ENCODE measurements around the gene LPAR6.
A peak's percentile ranks its signal among the peaks of the same experiment; 100 is the strongest.
"Not testable (repeated sequence)": the region's sequence is repeated elsewhere in the genome, so short reads cannot be mapped to it uniquely, and the experiment has no call there.

Gene LPAR6, protein sequence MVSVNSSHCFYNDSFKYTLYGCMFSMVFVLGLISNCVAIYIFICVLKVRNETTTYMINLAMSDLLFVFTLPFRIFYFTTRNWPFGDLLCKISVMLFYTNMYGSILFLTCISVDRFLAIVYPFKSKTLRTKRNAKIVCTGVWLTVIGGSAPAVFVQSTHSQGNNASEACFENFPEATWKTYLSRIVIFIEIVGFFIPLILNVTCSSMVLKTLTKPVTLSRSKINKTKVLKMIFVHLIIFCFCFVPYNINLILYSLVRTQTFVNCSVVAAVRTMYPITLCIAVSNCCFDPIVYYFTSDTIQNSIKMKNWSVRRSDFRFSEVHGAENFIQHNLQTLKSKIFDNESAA

DNA sequence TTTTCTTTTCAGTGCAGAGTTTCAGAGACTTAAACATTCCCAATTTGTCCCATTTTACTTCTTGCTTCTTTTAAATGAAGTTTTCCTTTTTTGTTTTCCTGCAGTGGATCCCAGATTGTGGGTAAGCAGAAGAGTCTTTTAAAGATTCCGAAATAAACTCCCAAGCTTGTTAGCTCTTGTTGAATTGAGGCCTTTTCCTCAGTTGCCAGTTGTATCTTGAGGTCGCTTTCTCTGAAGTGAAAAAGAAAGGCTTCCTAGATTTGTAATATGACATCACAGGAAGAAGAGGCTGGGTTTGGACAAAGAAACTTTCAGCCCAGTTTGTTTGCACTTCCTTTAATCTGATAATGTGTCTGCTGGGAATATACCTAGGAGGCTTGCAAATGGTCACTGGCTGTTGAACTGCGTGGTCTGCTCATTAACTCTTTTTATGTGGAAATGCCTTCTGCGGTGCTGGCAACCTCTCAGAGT lies at the start of gene LPAR6:
LPAR6 (minus strand) TSS at position 233 of the 471 bp plus-strand sequence. CDS start 690 bp downstream, outside the sequence.
- no peak for DNase-seq

DNA sequence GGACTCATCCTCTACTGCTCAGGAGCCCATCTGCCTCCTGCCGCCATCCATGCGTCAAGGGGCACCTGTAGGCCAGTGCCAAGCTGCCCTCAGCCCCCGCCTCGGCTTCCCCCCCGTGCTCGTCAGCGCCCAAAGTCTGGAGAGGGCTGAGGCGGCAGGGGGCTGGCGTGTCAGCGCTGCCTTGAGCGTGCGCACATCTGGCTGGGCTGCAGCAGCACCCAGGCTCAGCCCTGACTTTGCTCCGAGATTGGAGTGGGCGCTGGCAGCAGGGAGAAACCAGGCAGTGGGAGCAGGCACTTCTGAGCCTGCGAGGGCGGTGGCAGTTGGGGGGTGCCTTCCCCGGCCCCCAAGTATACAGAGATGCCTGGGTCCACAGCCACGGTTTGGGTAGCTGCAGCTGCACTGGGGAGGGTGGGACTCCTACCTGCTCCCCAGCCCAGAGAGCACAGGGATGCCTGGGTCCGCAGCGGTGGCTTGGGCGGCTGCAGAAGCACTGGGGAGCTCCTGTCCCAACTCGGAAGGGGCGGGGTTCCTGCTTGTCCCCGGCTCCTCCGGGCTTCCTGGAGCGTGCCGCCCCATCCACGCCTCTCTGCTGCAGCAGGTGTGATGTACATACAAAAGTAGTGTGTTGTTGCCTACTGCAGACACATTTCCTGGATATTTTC lies 44.8 kb upstream of the LPAR6 start:
- no peak for DNase-seq

DNA sequence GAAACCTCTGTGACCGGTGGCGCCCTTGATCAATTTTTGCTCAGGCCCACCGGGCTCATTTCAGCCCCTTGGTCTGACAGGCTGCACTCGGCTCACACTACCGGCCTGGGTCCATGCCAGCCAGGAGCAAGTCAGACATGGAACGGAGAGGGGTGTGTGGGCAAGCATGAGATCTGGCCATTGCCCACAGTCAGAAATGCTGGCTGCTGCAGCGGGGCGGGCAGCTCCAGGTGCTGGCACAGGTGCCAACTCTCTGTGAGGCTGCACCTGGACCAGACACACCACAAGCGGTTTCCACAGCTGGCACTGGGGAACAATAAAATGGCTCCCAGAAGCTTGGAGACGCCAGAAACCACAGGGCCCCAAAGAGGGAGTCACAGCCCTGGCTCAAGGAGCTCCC lies 43.6 kb upstream of the LPAR6 start:
- DNase-seq, result no peak

DNA sequence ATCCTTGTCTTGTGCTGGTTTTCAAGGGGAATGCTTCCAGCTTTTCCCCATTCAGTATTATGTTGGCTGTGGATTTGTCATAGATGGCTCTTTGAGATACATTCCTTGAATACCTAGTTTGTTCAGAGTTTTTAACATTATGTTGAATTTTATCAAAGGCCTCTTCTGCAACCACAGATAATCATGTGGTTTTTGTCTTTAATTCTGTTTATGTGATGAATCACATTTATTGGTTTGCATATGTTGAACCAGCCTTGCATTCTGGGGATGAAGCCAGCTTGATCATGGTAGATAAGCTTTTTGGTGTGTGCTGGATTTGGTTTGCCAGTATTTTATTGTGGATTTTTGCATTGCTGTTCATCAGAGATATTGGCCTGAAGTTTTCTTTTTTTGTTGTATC lies 38.3 kb upstream of the LPAR6 start:
- not testable (repeated sequence) for DNase-seq

DNA sequence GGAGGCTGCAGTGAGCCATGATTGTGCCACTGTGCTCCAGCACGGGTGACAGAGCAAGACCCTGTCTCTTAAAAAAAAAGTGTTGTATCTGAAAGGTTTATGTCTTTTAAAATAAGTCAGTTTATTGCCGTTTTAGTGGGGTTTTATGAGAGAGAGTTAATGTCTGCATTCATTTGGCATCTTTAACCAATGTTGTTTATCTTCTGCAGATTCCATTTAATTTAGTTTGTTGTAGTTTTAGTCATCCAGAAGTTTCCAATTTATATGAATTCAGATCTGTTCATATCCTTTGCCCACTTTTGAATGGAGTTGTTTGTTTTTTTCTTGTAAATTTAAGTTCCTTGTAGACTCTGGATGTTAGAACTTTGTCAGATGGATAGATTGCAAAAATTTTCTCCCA lies 36.7 kb upstream of the LPAR6 start:
- no peak for DNase-seq

DNA sequence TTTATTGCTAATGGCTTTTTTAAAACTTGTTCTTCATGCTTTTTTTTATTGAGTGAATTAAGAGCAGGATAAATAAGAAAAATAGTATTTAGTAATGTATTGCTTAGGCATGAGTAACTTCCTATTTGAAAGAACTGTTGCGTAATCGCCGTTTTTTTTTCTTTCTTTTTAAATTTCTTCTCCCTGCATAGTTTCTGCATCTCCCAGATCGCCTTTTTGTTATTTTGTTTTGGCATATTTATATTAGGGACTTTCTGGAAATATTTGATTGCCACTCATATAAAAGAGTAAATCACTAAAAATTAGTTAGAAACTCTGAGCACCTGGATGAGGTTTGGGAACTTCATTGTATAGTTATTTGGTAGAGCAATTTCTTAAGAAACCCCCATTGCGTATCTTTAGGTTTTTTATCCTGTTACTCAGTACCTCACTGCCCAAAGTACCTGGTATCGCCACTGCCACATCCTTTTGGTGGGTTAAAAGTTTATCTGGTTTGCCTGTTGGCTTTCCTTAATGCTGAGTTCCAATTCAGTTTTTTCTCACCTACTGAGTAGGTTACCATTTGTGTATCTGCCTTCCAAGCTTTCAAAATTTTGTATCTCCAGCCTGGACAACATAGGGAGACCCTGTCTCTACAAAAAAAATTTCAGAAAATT lies 36.2 kb upstream of the LPAR6 start:
- DNase-seq, result no peak

DNA sequence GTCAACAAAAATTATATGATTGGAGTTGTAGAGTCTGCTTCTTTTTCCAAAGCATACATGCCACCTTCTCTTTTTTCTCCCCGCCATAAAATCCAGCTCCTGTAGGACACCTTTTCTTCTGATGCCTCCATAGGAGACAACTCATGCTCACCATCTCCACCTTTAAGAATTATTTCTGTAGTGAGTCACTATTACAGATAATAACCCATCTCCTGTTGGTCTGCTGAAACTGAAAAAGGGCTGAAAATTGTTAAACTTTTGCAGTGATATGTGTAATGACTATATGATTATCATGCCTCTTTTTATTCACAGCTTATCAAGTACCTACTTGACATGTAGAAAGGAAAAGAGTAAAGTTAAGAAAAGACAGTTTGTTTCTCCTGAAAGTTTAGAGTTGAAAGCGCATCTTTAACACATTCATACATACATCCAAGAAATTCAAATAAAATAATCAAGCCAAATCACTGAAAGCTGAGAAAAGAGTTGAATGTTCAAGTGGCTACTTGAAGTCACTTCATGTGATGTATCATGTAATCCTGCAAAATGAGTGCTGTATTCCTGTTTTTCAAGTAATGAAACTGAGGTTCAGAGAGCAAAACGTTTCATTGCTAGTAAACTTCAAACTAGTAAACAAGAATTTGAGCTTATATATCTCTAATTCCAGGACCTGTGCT lies 35.5 kb upstream of the LPAR6 start:
- DNase-seq, result no peak

DNA sequence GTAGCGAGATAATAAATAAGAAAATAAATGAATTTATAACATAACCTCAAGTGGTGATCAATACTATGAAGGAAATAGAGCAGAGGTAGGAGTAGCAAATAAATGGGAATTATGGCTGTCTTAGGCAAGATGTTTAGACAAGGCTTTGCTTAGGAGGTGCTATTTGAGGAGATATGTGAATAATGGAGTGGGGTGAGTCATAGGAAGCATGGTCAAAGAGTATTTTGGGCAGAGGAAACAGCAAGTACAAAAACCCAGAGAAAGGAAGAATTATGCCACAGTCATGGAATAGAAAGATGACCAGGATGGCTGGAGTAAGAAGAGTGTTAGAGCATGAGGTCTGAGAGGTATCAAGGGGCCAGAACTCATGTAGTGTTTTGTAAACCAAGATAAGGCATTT lies 33.6 kb upstream of the LPAR6 start:
- DNase-seq, result no peak

DNA sequence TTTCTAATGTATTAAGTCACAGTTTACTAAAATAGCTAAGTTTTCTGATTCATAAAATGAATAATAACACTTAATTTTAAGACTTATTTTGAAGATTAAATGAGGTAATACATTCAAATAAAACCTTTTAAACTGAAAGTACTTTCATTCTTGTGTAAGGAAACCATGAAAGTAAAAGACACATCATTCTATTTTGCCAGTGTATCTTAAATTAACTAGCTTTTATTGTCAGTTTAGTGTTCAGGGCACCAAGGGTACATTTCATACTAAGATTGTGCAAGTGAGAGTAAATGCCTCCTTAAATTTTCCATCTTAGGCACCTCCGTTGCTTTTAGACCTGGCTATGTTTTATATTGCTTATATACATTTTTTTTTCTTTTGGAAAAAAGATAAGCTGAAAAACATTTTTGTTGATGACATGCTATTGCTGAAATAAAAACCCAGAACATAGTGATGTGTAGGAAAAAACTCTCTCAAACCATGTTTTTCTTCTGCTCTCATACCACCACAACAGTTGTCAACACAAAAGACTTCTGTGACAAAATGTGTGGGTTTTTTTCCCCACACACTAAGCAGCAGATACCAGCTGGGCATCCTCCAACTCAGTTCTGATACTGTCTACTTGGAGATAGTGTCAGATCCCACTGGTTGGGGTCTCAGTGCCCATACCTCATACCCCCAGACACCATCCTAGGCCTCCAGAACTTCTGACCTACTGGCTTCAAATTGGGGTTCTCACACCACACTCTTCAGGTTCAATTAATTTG lies 30.7 kb upstream of the LPAR6 start:
- peak; percentile 4 for DNase-seq

DNA sequence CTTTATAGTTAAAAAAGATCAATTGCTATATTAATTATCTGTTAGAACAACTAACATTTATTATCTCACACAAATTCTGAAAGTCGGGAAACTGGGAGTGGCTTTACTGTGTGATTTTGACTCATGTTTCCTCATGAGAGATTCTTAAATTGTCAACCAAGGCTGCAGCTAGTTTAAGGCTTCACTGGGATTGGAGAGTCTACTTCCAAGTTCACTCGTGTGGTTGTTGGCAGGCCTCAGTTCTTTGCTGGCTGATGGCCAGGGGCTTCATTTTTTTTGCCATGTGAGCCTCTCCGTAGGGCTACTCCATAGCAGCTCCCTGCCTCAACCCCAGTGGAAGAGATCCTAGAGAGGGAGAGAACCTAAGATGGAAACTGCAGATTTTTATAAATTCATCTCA lies 24.5 kb upstream of the LPAR6 start:
- DNase-seq, result no peak

DNA sequence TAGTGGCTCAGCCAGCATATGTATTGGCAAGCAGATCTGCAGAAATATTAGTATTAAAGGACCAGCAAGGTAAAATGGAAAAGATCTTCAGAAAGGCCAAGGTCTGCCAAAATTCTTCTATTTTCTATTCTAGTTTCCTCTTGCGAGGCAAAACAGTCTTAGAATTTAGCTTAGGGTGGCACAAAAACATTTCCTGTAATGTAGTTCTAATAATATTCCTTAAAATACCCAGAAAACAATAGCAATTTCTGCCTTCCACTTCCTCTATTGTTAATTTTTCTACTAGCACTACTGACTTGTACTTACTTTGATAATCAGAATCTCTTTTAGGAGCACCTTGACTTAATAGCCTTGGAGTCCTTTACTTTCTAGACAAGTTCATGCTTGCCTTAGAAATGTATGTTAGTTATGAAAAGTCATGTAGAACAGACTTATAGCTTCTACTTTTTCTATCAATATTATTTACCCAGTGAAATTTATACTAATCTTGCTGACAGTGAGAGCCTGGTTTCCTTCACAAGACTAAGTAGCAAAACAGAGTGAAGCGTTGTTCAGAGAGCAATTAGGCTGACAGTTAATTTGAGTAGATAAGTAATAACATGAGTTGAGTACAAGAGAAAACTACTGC lies 23.9 kb upstream of the LPAR6 start:
- DNase-seq, result no peak

DNA sequence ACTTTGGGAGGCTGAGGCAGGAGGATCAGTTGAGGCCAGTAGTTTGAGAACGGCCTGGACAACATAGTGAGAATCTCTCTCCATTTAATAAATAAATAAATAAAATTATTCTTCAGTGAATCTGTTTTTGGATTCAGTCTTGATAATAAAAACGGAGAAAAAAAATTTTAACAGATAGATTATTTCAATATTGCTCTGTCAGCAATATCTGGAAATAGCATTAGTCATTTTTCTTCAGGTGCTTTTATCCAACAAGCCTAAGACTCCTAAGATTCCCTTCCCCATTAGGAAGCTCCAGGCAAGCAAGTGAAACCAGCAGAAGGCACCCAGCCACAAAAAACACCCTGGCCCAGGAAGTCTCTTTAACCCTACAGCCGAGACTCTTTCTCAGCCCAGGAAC lies 21.3 kb upstream of the LPAR6 start:
- no peak for DNase-seq

DNA sequence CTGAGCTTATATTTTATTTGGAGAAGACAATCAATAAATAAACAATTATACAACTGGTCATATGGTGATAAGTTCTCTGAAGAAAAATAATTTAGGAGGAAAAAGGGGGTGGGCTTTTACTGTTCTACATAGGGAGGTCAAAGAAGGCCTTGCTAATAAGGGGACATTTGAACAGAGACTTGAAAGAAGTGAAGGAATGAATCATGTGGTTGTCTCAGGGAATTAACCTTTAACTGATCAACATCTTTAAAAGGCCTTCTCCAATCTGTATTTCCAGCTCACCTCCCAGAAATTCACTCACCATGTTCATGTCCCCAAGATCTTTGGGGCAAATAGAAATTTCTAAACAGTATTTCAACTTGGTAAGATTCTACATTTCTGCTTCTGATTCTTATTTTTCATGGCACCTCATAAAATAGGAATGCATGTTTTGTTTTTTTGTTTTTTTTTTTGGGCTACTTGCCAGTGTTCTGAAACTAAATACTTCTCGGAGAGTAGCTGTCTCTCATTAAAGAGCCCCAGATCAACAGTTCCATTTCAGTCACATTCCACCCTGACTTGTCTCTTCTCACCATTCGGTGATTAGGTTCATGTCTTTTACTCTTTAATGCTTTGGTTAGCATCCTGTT lies 19.2 kb upstream of the LPAR6 start:
- DNase-seq, result no peak

DNA sequence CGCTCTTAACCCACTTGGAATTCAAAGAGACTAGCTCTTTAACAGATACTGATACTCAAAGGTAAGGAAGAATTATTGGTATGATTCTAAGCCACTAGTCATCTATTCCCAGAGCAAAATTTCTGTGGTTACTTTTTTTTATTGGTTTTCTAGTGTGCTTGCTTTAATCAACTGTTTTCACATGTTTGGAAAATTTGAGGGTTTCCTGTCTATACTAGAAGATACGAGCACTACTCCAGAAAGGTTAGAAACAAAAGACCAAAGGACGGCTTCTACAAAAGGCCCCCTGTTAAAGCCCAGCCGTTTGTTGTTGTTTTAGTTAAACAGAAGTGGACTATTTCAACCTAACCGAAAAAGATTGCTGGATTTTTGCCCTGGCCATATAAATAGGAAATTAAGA lies 18.5 kb upstream of the LPAR6 start:
- DNase-seq, result no peak

DNA sequence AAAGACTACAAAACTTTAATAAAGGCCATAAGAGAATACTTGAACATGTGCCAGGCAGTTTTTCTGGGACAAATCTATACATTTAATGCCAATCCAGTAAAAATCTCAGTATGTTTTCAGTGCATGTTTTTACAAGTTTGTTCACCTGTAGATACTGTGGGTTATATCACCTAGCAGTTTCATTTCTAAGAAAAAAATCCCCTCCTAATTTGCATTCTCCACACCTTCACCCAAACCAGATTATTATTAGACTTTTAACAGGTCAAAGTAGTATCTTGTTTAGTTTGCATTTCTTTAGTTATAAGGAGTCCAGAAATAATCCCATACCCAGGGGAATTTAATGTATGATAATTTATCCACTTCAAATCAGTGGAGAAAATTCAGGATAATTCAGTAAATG lies 17.0 kb upstream of the LPAR6 start:
- DNase-seq, result no peak

DNA sequence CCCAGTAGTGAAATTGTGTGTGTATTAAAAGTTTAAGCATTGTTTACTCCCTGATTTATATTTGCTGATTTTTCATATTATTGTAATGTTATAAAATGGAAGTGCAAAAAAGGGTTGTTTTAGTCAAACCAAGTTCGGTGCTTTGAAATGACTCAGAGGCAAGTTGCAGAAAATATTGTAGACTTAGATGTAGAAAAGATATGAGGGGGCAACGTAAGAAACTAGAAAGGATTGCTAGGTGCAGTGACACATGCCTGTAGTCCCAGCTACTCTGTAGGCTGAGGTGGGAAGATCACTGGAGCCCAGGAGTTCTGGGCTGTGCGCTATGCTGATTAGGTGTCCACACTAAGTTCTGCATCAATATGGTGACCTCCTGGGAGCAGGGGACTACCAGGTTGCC lies 16.1 kb upstream of the LPAR6 start:
- DNase-seq, result no peak

DNA sequence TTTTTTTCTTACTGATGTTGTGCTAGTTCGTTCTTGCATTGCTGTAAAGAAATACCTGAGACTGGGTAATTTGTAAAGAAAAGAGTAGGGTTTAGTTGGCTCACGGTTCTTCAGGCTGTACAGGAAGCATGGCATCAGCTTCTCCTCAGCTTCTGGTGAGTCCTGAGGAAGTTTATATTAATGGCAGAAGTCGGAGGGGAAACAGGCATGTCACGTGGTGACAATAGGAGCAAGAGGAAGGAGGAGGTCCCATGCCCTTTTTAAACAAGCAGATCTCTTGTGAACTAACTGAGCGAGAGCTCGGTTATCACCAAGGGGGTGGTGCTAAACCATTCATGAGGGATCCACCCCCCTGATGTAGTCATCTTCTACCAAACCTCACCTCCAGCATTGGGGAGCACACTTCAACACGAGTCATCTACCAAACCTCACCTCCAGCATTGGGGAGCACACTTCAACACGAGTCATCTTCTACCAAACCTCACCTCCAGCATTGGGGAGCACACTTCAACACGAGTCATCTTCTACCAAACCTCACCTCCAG lies 13.9 kb upstream of the LPAR6 start:
- peak; percentile 8 for DNase-seq

DNA sequence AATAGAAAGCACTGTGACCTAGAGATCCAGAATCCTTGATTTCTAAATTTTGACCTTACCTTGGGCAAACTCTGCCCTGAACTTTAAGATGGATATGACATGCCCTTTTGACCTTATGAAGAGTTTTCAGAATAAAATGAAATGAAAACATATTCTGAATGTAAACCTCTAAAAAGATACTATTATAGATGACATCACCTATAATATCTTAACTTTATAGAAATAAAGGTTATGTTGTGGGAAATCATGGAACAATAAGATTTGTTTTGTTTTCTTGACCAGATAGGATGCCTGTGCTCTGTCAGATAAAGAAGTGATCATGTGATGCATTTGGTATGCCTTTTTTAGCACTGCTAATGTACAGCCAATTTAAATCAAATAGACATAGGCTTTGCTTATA lies 13.1 kb upstream of the LPAR6 start:
- DNase-seq, result no peak

DNA sequence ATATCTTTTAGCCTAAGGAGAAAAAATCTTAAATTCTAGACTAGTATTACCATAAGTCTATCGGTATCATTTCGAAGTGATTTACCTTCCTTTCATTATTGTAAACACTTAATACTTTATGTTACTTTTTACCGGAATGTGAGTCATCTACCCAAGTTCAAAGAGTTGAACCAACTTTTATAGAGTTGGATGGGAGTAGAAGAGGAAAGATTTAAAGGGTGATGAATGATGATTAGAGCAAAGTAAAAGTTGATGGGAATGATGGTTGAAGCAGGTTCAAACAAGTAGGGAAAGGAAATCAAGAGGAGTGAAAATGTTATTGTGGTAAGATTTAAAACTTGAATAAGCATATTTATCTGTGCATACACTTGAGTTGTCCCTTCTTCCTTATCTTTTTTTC lies 11.3 kb upstream of the LPAR6 start:
- DNase-seq, result no peak

DNA sequence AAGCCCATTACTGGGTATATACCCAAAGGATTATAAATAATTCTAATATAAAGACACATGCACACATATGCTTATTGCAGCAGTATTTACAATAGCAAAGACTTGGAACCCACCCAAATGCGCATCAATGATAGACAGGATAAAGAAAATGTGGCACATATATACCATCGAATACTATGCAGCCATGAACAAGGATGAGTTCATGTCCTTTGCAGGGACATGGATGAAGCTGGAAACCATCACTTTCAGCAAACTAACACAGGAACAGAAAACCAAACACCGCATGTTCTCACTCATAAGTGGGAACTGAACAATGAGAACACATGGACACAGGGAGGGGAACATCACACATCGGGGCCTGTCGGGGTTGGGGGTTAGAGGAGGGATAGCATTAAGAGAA lies 9.1 kb upstream of the LPAR6 start:
- not testable (repeated sequence) for DNase-seq

DNA sequence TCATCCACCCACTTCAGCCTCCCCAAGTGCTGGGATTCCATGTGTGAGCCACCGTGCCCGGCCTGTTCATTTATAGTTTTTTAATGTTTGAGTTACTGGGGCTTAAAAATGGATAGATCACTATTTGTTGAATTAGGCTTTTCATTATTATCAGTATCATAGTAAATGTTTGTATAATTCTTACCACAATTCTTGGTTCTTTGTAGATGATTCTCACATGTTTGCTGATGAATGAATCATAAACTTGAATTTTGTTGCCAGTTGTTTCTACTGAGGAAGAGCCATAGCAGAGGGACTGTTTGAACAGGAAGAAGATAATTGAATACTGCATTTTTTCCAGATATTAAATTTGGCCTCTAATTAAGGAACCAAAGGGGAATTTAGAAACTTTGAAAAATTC lies 2.6 kb upstream of the LPAR6 start:
- DNase-seq, result no peak
